ENCODE results near the gene ISLR2.

Gene ISLR2

GRCh38 chr15:74172701-74173379 is 42.5 kb downstream of the ISLR2 start:
- ATAC-seq (ENCODE audit: insufficient read depth, low read depth) (no peak), DNase-seq (no peak)
- no peaks in the 10 kb centered on the region for H3K9me3 ChIP-seq (ENCODE audit: insufficient read depth, low read length, severe bottlenecking)
- H3K36me3 ChIP-seq (ENCODE audit: insufficient read depth, low read length), result no peaks in the 10 kb centered on the region
- no peaks in the 10 kb centered on the region for H3K4me1 ChIP-seq (ENCODE audit: insufficient read depth, low read length)
- H3K9ac ChIP-seq (ENCODE audit: low read depth, low read length), result no peak overlapping the region
- H3K4me2 ChIP-seq (ENCODE audit: insufficient read depth, low read length), result no peak overlapping the region
- no peak overlapping the region for H3K27ac ChIP-seq (ENCODE audit: low read length)
- no peak overlapping the region for H2AFZ ChIP-seq (ENCODE audit: low read depth, low read length)
- peaks cover 12% of the 10 kb centered on the region for H3K27me3 ChIP-seq (ENCODE audit: insufficient read depth, low read length, poor library complexity)
- no peak for TF ChIP-seq EZH2 (IDR thresholded peaks at IDR 0.05; ENCODE audit: borderline replicate concordance, low read depth, low read length, severe bottlenecking)
- TF ChIP-seq, protein P1, sequence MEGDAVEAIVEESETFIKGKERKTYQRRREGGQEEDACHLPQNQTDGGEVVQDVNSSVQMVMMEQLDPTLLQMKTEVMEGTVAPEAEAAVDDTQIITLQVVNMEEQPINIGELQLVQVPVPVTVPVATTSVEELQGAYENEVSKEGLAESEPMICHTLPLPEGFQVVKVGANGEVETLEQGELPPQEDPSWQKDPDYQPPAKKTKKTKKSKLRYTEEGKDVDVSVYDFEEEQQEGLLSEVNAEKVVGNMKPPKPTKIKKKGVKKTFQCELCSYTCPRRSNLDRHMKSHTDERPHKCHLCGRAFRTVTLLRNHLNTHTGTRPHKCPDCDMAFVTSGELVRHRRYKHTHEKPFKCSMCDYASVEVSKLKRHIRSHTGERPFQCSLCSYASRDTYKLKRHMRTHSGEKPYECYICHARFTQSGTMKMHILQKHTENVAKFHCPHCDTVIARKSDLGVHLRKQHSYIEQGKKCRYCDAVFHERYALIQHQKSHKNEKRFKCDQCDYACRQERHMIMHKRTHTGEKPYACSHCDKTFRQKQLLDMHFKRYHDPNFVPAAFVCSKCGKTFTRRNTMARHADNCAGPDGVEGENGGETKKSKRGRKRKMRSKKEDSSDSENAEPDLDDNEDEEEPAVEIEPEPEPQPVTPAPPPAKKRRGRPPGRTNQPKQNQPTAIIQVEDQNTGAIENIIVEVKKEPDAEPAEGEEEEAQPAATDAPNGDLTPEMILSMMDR (IDR thresholded peaks at IDR 0.05; ENCODE audit: borderline replicate concordance, extremely low read depth, low read length, poor library complexity, severe bottlenecking), result no peak
- no peaks in the 10 kb centered on the region for H3K79me2 ChIP-seq (ENCODE audit: insufficient read depth, low read length)
- no peak overlapping the region for H3K4me3 ChIP-seq (ENCODE audit: low read depth in 1 of 2, low read length in 2 of 2)
- H4K20me1 ChIP-seq (ENCODE audit: insufficient read depth, low read length), result no peaks in the 10 kb centered on the region

- no peak within 1 kb of the TSS for H3K27ac ChIP-seq (ENCODE audit: low read length)
- H3K9ac ChIP-seq (ENCODE audit: low read depth, low read length), result no peak within 1 kb of the TSS
- H4K20me1 ChIP-seq (ENCODE audit: insufficient read depth, low read length), result no peaks in the 10 kb centered on the region
- H3K4me1 ChIP-seq (ENCODE audit: insufficient read depth, low read length), result no peaks in the 10 kb centered on the region
- ATAC-seq (ENCODE audit: insufficient read depth, low read depth) (no peak), DNase-seq (no peak)
- H3K4me3 ChIP-seq (ENCODE audit: low read depth in 1 of 2, low read length in 2 of 2), result no peak within 1 kb of the TSS
- TF ChIP-seq EZH2 (IDR thresholded peaks at IDR 0.05; ENCODE audit: borderline replicate concordance, low read depth, low read length, severe bottlenecking), result no peak
- TF ChIP-seq, protein P1 (IDR thresholded peaks at IDR 0.05; ENCODE audit: borderline replicate concordance, extremely low read depth, low read length, poor library complexity, severe bottlenecking), result no peak
- no peak within 1 kb of the TSS for H3K4me2 ChIP-seq (ENCODE audit: insufficient read depth, low read length)
- no peaks in the 10 kb centered on the region for H3K79me2 ChIP-seq (ENCODE audit: insufficient read depth, low read length)
- H3K36me3 ChIP-seq (ENCODE audit: insufficient read depth, low read length), result no peaks in the 10 kb centered on the region
- no peaks in the 10 kb centered on the region for H3K9me3 ChIP-seq (ENCODE audit: insufficient read depth, low read length, severe bottlenecking)
- peaks cover 12% of the 10 kb centered on the region for H3K27me3 ChIP-seq (ENCODE audit: insufficient read depth, low read length, poor library complexity)
- no peak within 1 kb of the TSS for H2AFZ ChIP-seq (ENCODE audit: low read depth, low read length)
These were observed 43.2 kb downstream of the ISLR2 start, which contains the start of gene ISLR for GRCh38 chr15:74173380-74174218. TSS of gene ISLR (plus strand) at chr15:74173710. CDS start at chr15:74174859, 1,149 bp downstream.

DNA sequence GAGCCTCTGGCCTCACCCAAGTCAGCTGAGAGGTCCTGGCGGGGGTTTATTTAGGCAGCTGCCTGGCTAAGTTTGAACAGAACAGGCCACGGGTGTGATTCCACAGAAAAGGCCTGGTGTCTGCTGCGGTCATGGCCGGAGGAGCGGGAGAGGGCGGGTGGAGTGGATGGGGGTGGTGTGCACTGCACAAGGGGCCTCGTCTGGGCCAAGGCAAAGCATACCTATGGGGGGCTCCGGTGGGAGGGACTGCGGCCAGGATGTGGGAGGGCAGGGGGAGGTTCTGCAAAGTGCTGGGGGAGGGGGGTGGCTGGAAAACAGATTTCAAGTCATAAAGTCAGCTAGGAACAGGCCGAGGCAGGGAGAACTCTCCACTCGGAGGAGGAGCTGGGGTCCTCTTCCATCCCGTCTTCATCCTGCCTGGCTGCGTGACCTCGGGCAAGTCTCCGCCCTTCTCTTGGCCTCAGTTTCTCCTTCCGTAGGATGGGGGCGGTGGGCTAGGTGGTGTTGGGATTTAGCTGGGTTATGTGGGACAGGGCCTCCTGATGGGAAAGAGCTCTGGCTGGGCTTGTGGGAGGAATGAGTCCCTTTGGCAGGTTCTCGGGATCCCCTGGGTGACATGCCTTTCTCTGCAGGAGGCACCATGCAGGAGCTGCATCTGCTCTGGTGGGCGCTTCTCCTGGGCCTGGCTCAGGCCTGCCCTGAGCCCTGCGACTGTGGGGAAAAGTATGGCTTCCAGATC is 44.0 kb downstream of the ISLR2 start:
- H4K20me1 ChIP-seq (ENCODE audit: insufficient read depth, low read length), result no peaks in the 10 kb centered on the region
- H3K4me2 ChIP-seq (ENCODE audit: insufficient read depth, low read length), result no peak overlapping the region
- no peaks in the 10 kb centered on the region for H3K9me3 ChIP-seq (ENCODE audit: insufficient read depth, low read length, severe bottlenecking)
- DNase-seq (no peak), ATAC-seq (ENCODE audit: insufficient read depth, low read depth) (no peak)
- H3K4me3 ChIP-seq (ENCODE audit: low read depth in 1 of 2, low read length in 2 of 2), result no peak overlapping the region
- no peaks in the 10 kb centered on the region for H3K36me3 ChIP-seq (ENCODE audit: insufficient read depth, low read length)
- no peak overlapping the region for H3K9ac ChIP-seq (ENCODE audit: low read depth, low read length)
- no peak overlapping the region for H2AFZ ChIP-seq (ENCODE audit: low read depth, low read length)
- H3K79me2 ChIP-seq (ENCODE audit: insufficient read depth, low read length), result no peaks in the 10 kb centered on the region
- peaks cover 12% of the 10 kb centered on the region for H3K27me3 ChIP-seq (ENCODE audit: insufficient read depth, low read length, poor library complexity)
- TF ChIP-seq EZH2 (IDR thresholded peaks at IDR 0.05; ENCODE audit: borderline replicate concordance, low read depth, low read length, severe bottlenecking), result no peak
- TF ChIP-seq, protein P1 (IDR thresholded peaks at IDR 0.05; ENCODE audit: borderline replicate concordance, extremely low read depth, low read length, poor library complexity, severe bottlenecking), result no peak
- no peaks in the 10 kb centered on the region for H3K4me1 ChIP-seq (ENCODE audit: insufficient read depth, low read length)
- no peak overlapping the region for H3K27ac ChIP-seq (ENCODE audit: low read length)
